ENCODE measurements around the gene CMIP.
A peak's percentile ranks its signal among the peaks of the same experiment; 100 is the strongest.

CMIP gene

GRCh38 chr16:81606039-81606438, 161.4 kb downstream of the CMIP start:
- Histone ChIP-seq H3K4me1 (peaks cover 0 to 36% (median 33%) of the 10 kb centered on the region in 4 donors), H3K27me3 (peaks cover 0 to 3% of the 10 kb centered on the region in 2 donors), H3K9me3 (no peaks in the 10 kb centered on the region), H3K36me3 (peaks cover 0 to 5% (median 5%) of the 10 kb centered on the region in 3 donors), H3K27ac (no peak overlapping the region), H3K4me3 (no peak overlapping the region)
- DNase-seq: no peak
- intact Hi-C loops (cut with DNase I; ENCODE audit: low total_unique reads): loop anchor here (10.0 kb wide), 1 partner anchor 161 kb away; the partner anchor contains the start of gene CMIP
- TF ChIP-seq, protein P1, sequence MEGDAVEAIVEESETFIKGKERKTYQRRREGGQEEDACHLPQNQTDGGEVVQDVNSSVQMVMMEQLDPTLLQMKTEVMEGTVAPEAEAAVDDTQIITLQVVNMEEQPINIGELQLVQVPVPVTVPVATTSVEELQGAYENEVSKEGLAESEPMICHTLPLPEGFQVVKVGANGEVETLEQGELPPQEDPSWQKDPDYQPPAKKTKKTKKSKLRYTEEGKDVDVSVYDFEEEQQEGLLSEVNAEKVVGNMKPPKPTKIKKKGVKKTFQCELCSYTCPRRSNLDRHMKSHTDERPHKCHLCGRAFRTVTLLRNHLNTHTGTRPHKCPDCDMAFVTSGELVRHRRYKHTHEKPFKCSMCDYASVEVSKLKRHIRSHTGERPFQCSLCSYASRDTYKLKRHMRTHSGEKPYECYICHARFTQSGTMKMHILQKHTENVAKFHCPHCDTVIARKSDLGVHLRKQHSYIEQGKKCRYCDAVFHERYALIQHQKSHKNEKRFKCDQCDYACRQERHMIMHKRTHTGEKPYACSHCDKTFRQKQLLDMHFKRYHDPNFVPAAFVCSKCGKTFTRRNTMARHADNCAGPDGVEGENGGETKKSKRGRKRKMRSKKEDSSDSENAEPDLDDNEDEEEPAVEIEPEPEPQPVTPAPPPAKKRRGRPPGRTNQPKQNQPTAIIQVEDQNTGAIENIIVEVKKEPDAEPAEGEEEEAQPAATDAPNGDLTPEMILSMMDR (IDR thresholded peaks at IDR 0.05): no peak

DNA sequence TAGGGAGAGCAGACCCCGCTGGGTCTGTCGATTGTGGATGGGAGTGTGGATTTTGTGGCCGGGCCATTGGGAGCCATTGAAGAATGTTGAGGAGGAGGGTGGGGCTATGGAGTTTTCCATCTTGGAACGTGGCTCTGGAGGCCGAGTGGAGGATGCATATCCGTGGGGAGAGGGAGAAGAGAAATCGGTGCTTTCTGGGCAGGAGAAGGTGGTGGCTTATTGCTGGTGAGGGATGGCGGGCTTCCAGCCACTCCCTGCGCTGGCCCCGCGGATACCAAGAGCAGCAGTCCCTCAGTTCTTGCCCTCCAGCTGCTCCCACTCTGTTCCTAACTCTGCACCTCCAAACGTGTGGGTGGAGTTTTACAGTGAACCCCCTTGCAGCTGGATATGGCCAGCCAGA, 162.4 kb downstream of the CMIP start:
- Histone ChIP-seq H3K4me3 (no peak overlapping the region), H3K4me1 (peaks cover 0 to 28% (median 25%) of the 10 kb centered on the region in 4 donors), H3K27me3 (peaks cover 0 to 3% of the 10 kb centered on the region in 2 donors), H3K27ac (no peak overlapping the region), H3K9me3 (no peaks in the 10 kb centered on the region), H3K36me3 (peaks cover 0 to 5% (median 5%) of the 10 kb centered on the region in 3 donors)
- TF ChIP-seq, protein P1 (IDR thresholded peaks at IDR 0.05): no peak
- intact Hi-C loops (cut with DNase I; ENCODE audit: low total_unique reads): loop anchor here (10.0 kb wide), 1 partner anchor 162 kb away; the partner anchor contains the start of gene CMIP
- DNase-seq: no peak

DNA sequence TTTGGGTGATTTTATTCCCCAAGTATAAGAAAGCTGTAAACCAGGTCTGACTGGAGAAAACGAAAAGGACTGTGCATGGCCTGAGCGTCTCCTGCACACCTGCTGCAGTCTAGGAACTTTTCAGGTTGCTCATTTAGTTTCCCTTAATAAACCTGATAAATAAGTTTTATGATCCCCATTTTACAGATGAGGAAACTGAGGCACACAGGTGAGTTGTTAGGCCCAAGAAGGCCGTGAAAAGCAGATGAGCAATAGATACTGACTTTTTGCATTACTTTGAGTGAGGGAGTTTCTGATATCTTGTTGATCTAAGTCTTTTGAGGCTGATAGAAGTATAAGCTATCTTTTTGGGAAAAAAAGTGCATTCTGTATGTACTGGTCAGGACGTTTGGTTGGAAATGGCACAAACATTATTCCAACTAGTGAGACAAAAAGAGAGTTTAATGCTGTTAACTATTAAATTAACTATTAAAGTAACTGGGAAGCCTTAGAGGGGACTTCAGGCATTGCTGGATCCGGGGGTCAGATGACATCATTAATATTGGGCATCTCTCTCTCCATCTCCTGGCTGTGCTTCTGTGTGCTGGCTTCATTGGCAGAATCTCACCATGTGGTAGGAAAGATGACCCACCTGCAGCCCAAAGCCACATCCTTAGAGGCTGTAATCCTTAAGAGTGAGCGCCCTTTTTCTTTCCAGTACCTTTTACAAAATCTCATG, 163.4 kb downstream of the CMIP start:
- Histone ChIP-seq H3K4me3 (no peak overlapping the region), H3K27ac (no peak overlapping the region), H3K4me1 (peaks cover 0 to 28% (median 23%) of the 10 kb centered on the region in 4 donors), H3K36me3 (peaks cover 0 to 5% (median 5%) of the 10 kb centered on the region in 3 donors), H3K9me3 (no peaks in the 10 kb centered on the region), H3K27me3 (peaks cover 0 to 3% of the 10 kb centered on the region in 2 donors)
- TF ChIP-seq, protein P1 (IDR thresholded peaks at IDR 0.05): no peak
- no peak for DNase-seq
- intact Hi-C loops (cut with DNase I; ENCODE audit: low total_unique reads): loop anchor here (10.0 kb wide), 1 partner anchor 163 kb away; the partner anchor contains the start of gene CMIP

- no peaks in the 10 kb centered on the region for H3K9me3 ChIP-seq
- H3K27me3 ChIP-seq: peaks cover 0 to 3% of the 10 kb centered on the region in 2 donors
- TF ChIP-seq, protein P1 (IDR thresholded peaks at IDR 0.05): no peak
- H3K4me1 ChIP-seq: peaks cover 0 to 30% (median 24%) of the 10 kb centered on the region in 4 donors
- H3K4me3 ChIP-seq: no peak overlapping the region
- no peak overlapping the region for H3K27ac ChIP-seq
- H3K36me3 ChIP-seq: peaks cover 0 to 5% (median 5%) of the 10 kb centered on the region in 3 donors
- intact Hi-C loops (cut with DNase I; ENCODE audit: low total_unique reads): loop anchor here (10.0 kb wide), 1 partner anchor 164 kb away; the partner anchor contains the start of gene CMIP
- peak in 1 of 2 donors; percentile 57 for DNase-seq
These were observed 164.1 kb downstream of the CMIP start for GRCh38 chr16:81608523-81609209.

GRCh38 chr16:81609323-81609892, 164.8 kb downstream of the CMIP start:
- TF ChIP-seq, protein P1 (IDR thresholded peaks at IDR 0.05): no peak
- no peak overlapping the region for H3K4me3 ChIP-seq
- H3K27me3 ChIP-seq: peaks cover 0 to 3% of the 10 kb centered on the region in 2 donors
- peaks cover 0 to 5% (median 5%) of the 10 kb centered on the region in 3 donors for H3K36me3 ChIP-seq
- peaks cover 0 to 30% (median 24%) of the 10 kb centered on the region in 4 donors for H3K4me1 ChIP-seq
- H3K9me3 ChIP-seq: no peaks in the 10 kb centered on the region
- intact Hi-C loops (cut with DNase I; ENCODE audit: low total_unique reads): loop anchor here (10.0 kb wide), 1 partner anchor 165 kb away; the partner anchor contains the start of gene CMIP
- H3K27ac ChIP-seq: no peak overlapping the region
- no peak for DNase-seq
